ENCODE measurements around the gene SLC26A9.

- TF ChIP-seq POLR2A (IDR thresholded peaks at IDR 0.05; ENCODE audit: low read depth, low read length) (no peak), TAF1 (IDR thresholded peaks at IDR 0.05; ENCODE audit: borderline replicate concordance, low read depth, low read length) (no peak)
Observed at GRCh38 chr1:205918955-205919746, 24.1 kb downstream of the SLC26A9 start.
